ENCODE measurements around the gene NDUFS2. TPM values are rescaled to one million over a fixed set of nuclear protein-coding genes. Genes with fewer than 3 reads are reported as not detected.
A peak's percentile ranks its signal among the peaks of the same experiment; 100 is the strongest.

NDUFS2 gene
- total and polyA plus RNA-seq, 9 of the 15 experiments (the other 6 are each of a cell fraction or from before 2014, with no cell fraction given) = 70.0 to 176 (median 141) TPM

DNA sequence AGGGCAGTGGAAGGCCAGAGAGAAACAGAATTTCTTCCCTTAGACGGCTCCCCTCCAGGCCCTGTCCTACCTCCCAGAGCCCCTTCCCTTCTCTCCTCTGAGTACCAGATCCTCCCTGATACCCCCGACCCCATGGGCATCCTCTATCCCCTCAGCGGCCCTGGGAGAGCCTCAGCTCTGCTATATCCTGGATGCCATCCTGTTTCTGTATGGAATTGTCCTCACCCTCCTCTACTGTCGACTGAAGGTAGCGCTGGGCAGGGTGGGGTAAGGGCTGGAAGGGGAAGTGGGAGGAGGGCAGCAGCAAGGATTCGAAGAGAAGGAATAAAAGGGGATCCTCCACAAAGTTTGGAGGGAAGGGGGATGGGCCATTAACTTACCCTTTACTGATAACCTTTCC lies 15.7 kb downstream of the NDUFS2 start:
- no TSS peak for BruUV-seq (replicated peaks)
- H3K36me3 ChIP-seq (ENCODE audit: control insufficient read depth, insufficient read depth, low read length) = peaks cover 18% of the 10 kb centered on the region
- no peak overlapping the region for H3K4me2 ChIP-seq (ENCODE audit: insufficient read depth, low read length)
- FAIRE-seq (no peak), DNase-seq (ENCODE audit: extremely low read depth in 1 of 4, low spot score in 3 of 4) (no peak), ATAC-seq (peak; percentile 6; the same call in 1 of the 3 replicates)
- WGBS (ENCODE audit: insufficient coverage, low coverage, missing lambda C conversion rate) = 46% methylated on average over 5 of the region's 6 CpGs
- H3K27me3 ChIP-seq (ENCODE audit: control insufficient read depth in 2 of 2, insufficient read depth in 2 of 2, low read length in 2 of 2) = no peaks in the 10 kb centered on the region
- in situ Hi-C loops (cut with MboI) = no loop called here
- H4K20me1 ChIP-seq (replicated peaks; ENCODE audit: control insufficient read depth, insufficient read depth, low read length) = no peaks in the 10 kb centered on the region
- H3K27ac ChIP-seq (ENCODE audit: extremely low read depth, low read depth, low read length) = no peak overlapping the region
- TF ChIP-seq PYGO2 (tag; IDR thresholded peaks at IDR 0.05) (no peak), ELK3 (CRISPR knock-in tag; IDR thresholded peaks at IDR 0.05) (no peak), POLR3G (IDR thresholded peaks at IDR 0.05; ENCODE audit: extremely low read depth, insufficient read length, insufficient replicate concordance) (no peak)
- no peaks in the 10 kb centered on the region for H3K9me1 ChIP-seq (ENCODE audit: control insufficient read depth, insufficient read depth, low read length)
- POLR2A ChIA-PET = interaction anchor here (0.5 to 0.6 kb wide), 2 partner anchors 160 to 210 kb away, joined by 3 read pairs; no protein-coding TSS in a partner anchor
- H3K9ac ChIP-seq (ENCODE audit: insufficient read depth in 1 of 2, low read depth in 2 of 2, low read length in 2 of 2) = peak overlapping the region in 1 of 2 experiments; percentile 41; a peak in 1 of 4 replicates
- no peaks in the 10 kb centered on the region for H3K79me2 ChIP-seq (ENCODE audit: control insufficient read depth, insufficient read depth, low read length)
- CTCF ChIA-PET (ENCODE audit: low intra/inter-chr PET ratio) = no interaction called here
- no peak overlapping the region for H3K4me3 ChIP-seq
- H3K9me3 ChIP-seq (replicated peaks; ENCODE audit: control insufficient read depth, insufficient read depth, low read depth, low read length) = no peaks in the 10 kb centered on the region
- intact Hi-C loops (cut with micrococcal nuclease) = no loop called here
- peak overlapping the region; percentile 1; the same call in 1 of the 2 replicates for H2AFZ ChIP-seq (ENCODE audit: low read depth, low read length)
- H3K4me1 ChIP-seq (replicated peaks in 1 of 2; ENCODE audit: control insufficient read depth in 2 of 2, insufficient read depth in 2 of 2, low read length in 2 of 2) = peaks cover 3 to 25% of the 10 kb centered on the region in 2 experiments; a peak in 4 of 5 replicates
